ENCODE measurements around the gene NFE2L2.

Gene NFE2L2

GRCh38 chr2:177195194-177195593, 69.3 kb downstream of the NFE2L2 start:
- POLR2A ChIA-PET: no interaction called here
- CTCF ChIA-PET: interaction anchor here (1.0 kb wide), 1 partner anchor 115 kb away, joined by 3 read pairs; no protein-coding TSS in a partner anchor
- TF ChIP-seq HDGF (IDR thresholded peaks at IDR 0.05; ENCODE audit: borderline replicate concordance) (no peak), TARDBP (IDR thresholded peaks at IDR 0.05) (no peak), CTBP1 (IDR thresholded peaks at IDR 0.05; ENCODE audit: borderline replicate concordance) (no peak), L3MBTL2 (conservative IDR thresholded peaks at IDR 0.05) (no peak)
- TF ChIP-seq, protein P1, sequence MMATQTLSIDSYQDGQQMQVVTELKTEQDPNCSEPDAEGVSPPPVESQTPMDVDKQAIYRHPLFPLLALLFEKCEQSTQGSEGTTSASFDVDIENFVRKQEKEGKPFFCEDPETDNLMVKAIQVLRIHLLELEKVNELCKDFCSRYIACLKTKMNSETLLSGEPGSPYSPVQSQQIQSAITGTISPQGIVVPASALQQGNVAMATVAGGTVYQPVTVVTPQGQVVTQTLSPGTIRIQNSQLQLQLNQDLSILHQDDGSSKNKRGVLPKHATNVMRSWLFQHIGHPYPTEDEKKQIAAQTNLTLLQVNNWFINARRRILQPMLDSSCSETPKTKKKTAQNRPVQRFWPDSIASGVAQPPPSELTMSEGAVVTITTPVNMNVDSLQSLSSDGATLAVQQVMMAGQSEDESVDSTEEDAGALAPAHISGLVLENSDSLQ (IDR thresholded peaks at IDR 0.05): no peak
- no peak for DNase-seq (ENCODE audit: extremely low spot score)

DNA sequence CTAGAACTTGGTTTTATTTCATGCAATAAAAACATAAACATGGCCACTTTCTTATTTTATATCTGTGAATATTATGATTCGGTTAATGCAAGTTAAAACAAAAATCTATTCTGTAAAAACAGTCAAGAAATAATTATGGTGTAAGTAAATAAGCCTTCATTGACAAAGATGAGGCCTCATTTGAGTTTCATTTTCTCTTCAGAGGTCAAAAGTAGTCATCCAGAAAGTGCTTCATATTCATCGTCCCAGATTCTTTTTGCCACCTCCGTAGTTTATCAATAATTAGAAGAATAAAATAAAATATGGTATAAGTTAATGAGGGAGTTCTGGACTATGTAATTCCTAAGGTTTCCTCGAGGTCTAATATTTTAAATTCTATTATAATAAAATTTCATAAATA, 71.3 kb downstream of the NFE2L2 start:
- CTCF ChIA-PET: no interaction called here
- DNase-seq (ENCODE audit: extremely low spot score): no peak
- TF ChIP-seq, protein P1 (IDR thresholded peaks at IDR 0.05): no peak
- POLR2A ChIA-PET: no interaction called here

GRCh38 chr2:177192788-177193187, 71.7 kb downstream of the NFE2L2 start:
- ChIA-PET CTCF (no interaction called here), POLR2A (no interaction called here)
- TF ChIP-seq ELF4 (IDR thresholded peaks at IDR 0.05) (no peak), FOXA1 (IDR thresholded peaks at IDR 0.05) (no peak), FOXM1 (IDR thresholded peaks at IDR 0.05; ENCODE audit: borderline replicate concordance) (no peak), SUZ12 (IDR thresholded peaks at IDR 0.05) (no peak), HDGF (IDR thresholded peaks at IDR 0.05; ENCODE audit: borderline replicate concordance) (no peak), CTBP1 (IDR thresholded peaks at IDR 0.05; ENCODE audit: borderline replicate concordance) (no peak), ZNF384 (IDR thresholded peaks at IDR 0.05) (no peak), SP1 (IDR thresholded peaks at IDR 0.05) (no peak), LEF1 (IDR thresholded peaks at IDR 0.05; ENCODE audit: borderline replicate concordance) (no peak), BHLHE40 (IDR thresholded peaks at IDR 0.05; ENCODE audit: borderline replicate concordance) (no peak), L3MBTL2 (conservative IDR thresholded peaks at IDR 0.05) (no peak), FOXK2 (IDR thresholded peaks at IDR 0.05) (no peak), ARNT (IDR thresholded peaks at IDR 0.05) (no peak), TARDBP (IDR thresholded peaks at IDR 0.05) (no peak)
- TF ChIP-seq, protein P1 (IDR thresholded peaks at IDR 0.05): no peak
- no peak for DNase-seq (ENCODE audit: extremely low spot score)

DNA sequence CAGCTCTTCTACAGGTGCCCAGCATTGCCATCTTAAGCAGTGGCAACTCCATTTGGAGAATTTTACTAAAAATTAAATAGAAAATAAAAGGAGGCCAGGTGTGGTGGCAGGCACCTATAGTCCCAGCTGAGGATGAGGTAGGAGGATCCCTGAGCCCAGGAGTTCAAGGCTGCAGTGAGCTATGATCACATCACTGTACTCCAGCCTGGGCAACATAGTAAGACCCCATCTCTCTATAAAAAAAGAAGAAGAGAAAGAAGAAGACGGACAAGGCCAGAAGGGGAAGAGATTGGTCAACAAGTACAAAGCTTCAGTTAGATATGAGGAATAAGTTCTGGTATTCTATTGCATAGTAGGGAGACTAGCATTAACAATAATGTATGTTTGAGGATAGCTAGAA, 73.6 kb downstream of the NFE2L2 start:
- no peak for TF ChIP-seq L3MBTL2 (conservative IDR thresholded peaks at IDR 0.05)
- TF ChIP-seq HDGF (IDR thresholded peaks at IDR 0.05; ENCODE audit: borderline replicate concordance): no peak
- TF ChIP-seq ZNF384 (IDR thresholded peaks at IDR 0.05): no peak
- TF ChIP-seq, protein P1 (IDR thresholded peaks at IDR 0.05): no peak
- no peak for TF ChIP-seq NFRKB (IDR thresholded peaks at IDR 0.05)
- TF ChIP-seq BHLHE40 (IDR thresholded peaks at IDR 0.05; ENCODE audit: borderline replicate concordance): no peak
- TF ChIP-seq ARNT (IDR thresholded peaks at IDR 0.05): no peak
- no peak for DNase-seq (ENCODE audit: extremely low spot score)
- CTCF ChIA-PET: no interaction called here
- POLR2A ChIA-PET: no interaction called here

- ChIA-PET POLR2A (no interaction called here), CTCF (interaction anchor here (1.2 kb wide), 1 partner anchor 9 kb away, joined by 4 read pairs; no protein-coding TSS in a partner anchor)
- no peak for TF ChIP-seq SP1 (IDR thresholded peaks at IDR 0.05)
- TF ChIP-seq, protein P1 (IDR thresholded peaks at IDR 0.05): no peak
- TF ChIP-seq BHLHE40 (IDR thresholded peaks at IDR 0.05; ENCODE audit: borderline replicate concordance): no peak
- TF ChIP-seq NFRKB (IDR thresholded peaks at IDR 0.05): no peak
- no peak for TF ChIP-seq HDGF (IDR thresholded peaks at IDR 0.05; ENCODE audit: borderline replicate concordance)
- TF ChIP-seq SUZ12 (IDR thresholded peaks at IDR 0.05): no peak
- no peak for TF ChIP-seq FOXA1 (IDR thresholded peaks at IDR 0.05)
- TF ChIP-seq L3MBTL2 (conservative IDR thresholded peaks at IDR 0.05): no peak
- no peak for TF ChIP-seq TARDBP (IDR thresholded peaks at IDR 0.05)
- no peak for TF ChIP-seq ELF4 (IDR thresholded peaks at IDR 0.05)
- no peak for TF ChIP-seq ZNF384 (IDR thresholded peaks at IDR 0.05)
- DNase-seq (ENCODE audit: extremely low spot score): no peak
These were observed 75.8 kb downstream of the NFE2L2 start for GRCh38 chr2:177188482-177189469.

All from HEK293T (cell line).